Activated CD4-positive, alpha-beta T cell treated with anti-CD3 and anti-CD28 coated beads, Interleukin-2, Interleukin-6, amounts not matched to agents 100 ng/mL and 50 ng/mL, durations not matched to agents 16 hours and 8 hours (primary cell): ENCODE results near the gene SLC7A1.
A peak's percentile ranks its signal among the peaks of the same experiment; 100 is the strongest.

Experiments used
- DNase-seq: peaks from one replicate; pipeline ENCODE4 v3.0.0-alpha.2; 2020

The SLC7A1 gene

GRCh38 chr13:29550430-29550988 lies 45.0 kb downstream of the SLC7A1 start:
- DNase-seq = no peak

GRCh38 chr13:29548722-29549121 lies 46.8 kb downstream of the SLC7A1 start:
- DNase-seq = no peak

- no peak for DNase-seq
These were observed 48.3 kb downstream of the SLC7A1 start for GRCh38 chr13:29547153-29547552.

GRCh38 chr13:29546662-29547061 lies 48.8 kb downstream of the SLC7A1 start:
- no peak for DNase-seq

GRCh38 chr13:29545988-29546387 lies 49.5 kb downstream of the SLC7A1 start:
- no peak for DNase-seq

GRCh38 chr13:29543230-29544215 lies 52.0 kb downstream of the SLC7A1 start:
- peak; percentile 85 for DNase-seq

GRCh38 chr13:29542381-29542780 lies 53.1 kb downstream of the SLC7A1 start:
- no peak for DNase-seq

- DNase-seq = no peak
These were observed 54.1 kb downstream of the SLC7A1 start for GRCh38 chr13:29541400-29541799.

- DNase-seq = no peak
These were observed 54.7 kb downstream of the SLC7A1 start for GRCh38 chr13:29540799-29541198.

- no peak for DNase-seq
These were observed 55.2 kb downstream of the SLC7A1 start for GRCh38 chr13:29540334-29540733.

- DNase-seq = no peak
These were observed 55.6 kb downstream of the SLC7A1 start for GRCh38 chr13:29539856-29540255.

- no peak for DNase-seq
These were observed 56.8 kb downstream of the SLC7A1 start for GRCh38 chr13:29538652-29539040.

- DNase-seq = no peak
These were observed 57.5 kb downstream of the SLC7A1 start for GRCh38 chr13:29537736-29538651.

GRCh38 chr13:29536853-29537252 lies 58.6 kb downstream of the SLC7A1 start:
- DNase-seq = no peak

- no peak for DNase-seq
These were observed 59.5 kb downstream of the SLC7A1 start for GRCh38 chr13:29535663-29536655.

- no peak for DNase-seq
These were observed 61.4 kb downstream of the SLC7A1 start for GRCh38 chr13:29534083-29534482.

GRCh38 chr13:29532821-29533220 lies 62.7 kb downstream of the SLC7A1 start:
- DNase-seq = no peak

- no peak for DNase-seq
These were observed 63.4 kb downstream of the SLC7A1 start for GRCh38 chr13:29532116-29532515.

GRCh38 chr13:29530901-29531300 lies 64.6 kb downstream of the SLC7A1 start:
- no peak for DNase-seq

GRCh38 chr13:29529754-29530153 lies 65.7 kb downstream of the SLC7A1 start:
- no peak for DNase-seq

GRCh38 chr13:29527916-29528315 lies 67.6 kb downstream of the SLC7A1 start:
- no peak for DNase-seq

- DNase-seq = no peak
These were observed 68.0 kb downstream of the SLC7A1 start for GRCh38 chr13:29527511-29527910.
